HCT116 (cell line): ENCODE results near the gene FAM120A.

ENCODE experiments used
- ATF3 ChIP-seq: IDR thresholded peaks from 2 replicates; pipeline ENCODE4 v1.6.1; 2012
- CBX3 ChIP-seq: IDR thresholded peaks from 2 replicates; pipeline ENCODE4 v1.6.1; 2012; ENCODE audit warnings: low read depth
- CTCF ChIP-seq, 3 experiments: fragments of 200-600 bp in 1 of 3; sonication (generic) in 1 of 3; IDR thresholded peaks in 2 of 3; conservative IDR thresholded peaks in 1 of 3; 2 replicates each; pipeline ENCODE4 v1.5.1; 2012 to 2017; ENCODE audit warnings: low read depth in 2 of 3, low read length in 2 of 3, antibody characterized with exemption in 1 of 3, borderline replicate concordance in 1 of 3, control low read depth in 1 of 3, mild to moderate bottlenecking in 1 of 3, mixed read lengths in 1 of 3, mixed run types in 1 of 3, moderate library complexity in 1 of 3; ENCODE audit not compliant: insufficient read depth in 1 of 3
- EZH2phosphoT487 ChIP-seq: fragments of 200-600 bp; IDR thresholded peaks from 2 replicates; pipeline ENCODE4 v1.6.1; 2018; ENCODE audit warnings: antibody characterized with exemption, borderline replicate concordance
- POLR2A ChIP-seq: IDR thresholded peaks from 2 replicates; pipeline ENCODE4 v1.7.0; 2011; ENCODE audit warnings: borderline replicate concordance; ENCODE audit not compliant: insufficient read depth, insufficient read length; ENCODE audit errors: extremely low read depth
- POLR2AphosphoS5 ChIP-seq: IDR thresholded peaks from 2 replicates; pipeline ENCODE4 v1.6.1; 2011; ENCODE audit warnings: mild to moderate bottlenecking, low read depth, low read length, moderate library complexity
- RAD21 ChIP-seq: IDR thresholded peaks from 2 replicates; pipeline ENCODE4 v1.6.1; 2012; ENCODE audit warnings: low read depth, mild to moderate bottlenecking
- SRF ChIP-seq: IDR thresholded peaks from 2 replicates; pipeline ENCODE4 v1.6.1; 2012; ENCODE audit warnings: low read depth
- YY1 ChIP-seq: IDR thresholded peaks from 2 replicates; pipeline ENCODE4 v1.6.1; 2011; ENCODE audit warnings: low read length, low read depth, moderate library complexity, mild to moderate bottlenecking; ENCODE audit not compliant: insufficient replicate concordance; ENCODE audit errors: extremely low read depth
- ZNF274 ChIP-seq: fragments of 200-500 bp; sonication (Bioruptor generic); IDR thresholded peaks from 2 replicates; pipeline ENCODE4 v1.6.1; 2014; ENCODE audit warnings: mild to moderate bottlenecking, low read depth, low read length, inconsistent platforms

GRCh38 chr9:93577975-93578682 lies 126.6 kb downstream of the FAM120A start:
- TF ChIP-seq RAD21 (no peak), CTCF (IDR thresholded peaks at IDR 0.05 in 2 of 3, conservative IDR thresholded peaks at IDR 0.05 in 1 of 3; ENCODE audit: borderline replicate concordance in 1 of 3, insufficient read depth in 1 of 3, low read depth in 2 of 3, low read length in 2 of 3) (no peak), SRF (no peak), POLR2AphosphoS5 (no peak), ZNF274 (no peak), EZH2phosphoT487 (no peak), CBX3 (no peak), POLR2A (no peak), ATF3 (no peak), YY1 (no peak)
